A549 (cell line): ENCODE results near the gene TSR3.

Experiments used
- KDM1A ChIP-seq: fragments of 200-600 bp; sonication (generic); IDR thresholded peaks from 2 replicates; pipeline ENCODE4 v1.6.1; 2016; ENCODE audit warnings: low read depth, mild to moderate bottlenecking
- RFX5 ChIP-seq: fragments of 450-650 bp; IDR thresholded peaks from 2 replicates; pipeline ENCODE4 v1.7.1; 2014; ENCODE audit warnings: antibody characterized with exemption, mild to moderate bottlenecking, moderate library complexity

- no peak for TF ChIP-seq RFX5
- no peak for TF ChIP-seq KDM1A
Observed at GRCh38 chr16:1387331-1387730, 35.7 kb upstream of the TSR3 start.
